ENCODE data around the gene TGM2.

Gene TGM2

GRCh38 chr20:38125157-38126056, 39.7 kb downstream of the TGM2 start:
- TF ChIP-seq CTCF (IDR thresholded peaks at IDR 0.05; ENCODE audit: borderline replicate concordance, insufficient read depth, low read depth, low read length): no peak
- H3K4me3 ChIP-seq (ENCODE audit: low read depth, low read length): no peak overlapping the region

- H3K4me3 ChIP-seq (ENCODE audit: low read depth, low read length): no peak overlapping the region
- no peak for TF ChIP-seq CTCF (IDR thresholded peaks at IDR 0.05; ENCODE audit: borderline replicate concordance, insufficient read depth, low read depth, low read length)
Measured at GRCh38 chr20:38123021-38123587, 42.0 kb downstream of the TGM2 start.

- TF ChIP-seq CTCF (IDR thresholded peaks at IDR 0.05; ENCODE audit: borderline replicate concordance, insufficient read depth, low read depth, low read length): no peak
- no peak overlapping the region for H3K4me3 ChIP-seq (ENCODE audit: low read depth, low read length)
Measured at GRCh38 chr20:38121741-38122140, 43.3 kb downstream of the TGM2 start.

- H3K4me3 ChIP-seq (ENCODE audit: low read depth, low read length): no peak overlapping the region
- TF ChIP-seq CTCF (IDR thresholded peaks at IDR 0.05; ENCODE audit: borderline replicate concordance, insufficient read depth, low read depth, low read length): no peak
Measured at GRCh38 chr20:38120625-38120988, 44.5 kb downstream of the TGM2 start.

GRCh38 chr20:38119446-38119845, 45.6 kb downstream of the TGM2 start:
- TF ChIP-seq CTCF (IDR thresholded peaks at IDR 0.05; ENCODE audit: borderline replicate concordance, insufficient read depth, low read depth, low read length): no peak
- no peak overlapping the region for H3K4me3 ChIP-seq (ENCODE audit: low read depth, low read length)

- TF ChIP-seq CTCF (IDR thresholded peaks at IDR 0.05; ENCODE audit: borderline replicate concordance, insufficient read depth, low read depth, low read length): no peak
Measured at GRCh38 chr20:38117635-38118034, 47.4 kb downstream of the TGM2 start.

GRCh38 chr20:38117205-38117604, 47.9 kb downstream of the TGM2 start:
- H3K4me3 ChIP-seq (ENCODE audit: low read depth, low read length): no peak overlapping the region
- no peak for TF ChIP-seq CTCF (IDR thresholded peaks at IDR 0.05; ENCODE audit: borderline replicate concordance, insufficient read depth, low read depth, low read length)

More at GRCh38 chr20:38117635-38118034, 47.4 kb downstream of the TGM2 start:
- H3K4me3 ChIP-seq (ENCODE audit: low read depth, low read length): no peak overlapping the region

All from GM12875 (cell line).